K562 (cell line): ENCODE data around the gene CST6.

Experiments used
- CCAR2 ChIP-seq: fragments of 200-400 bp; formaldehyde crosslinking; IDR thresholded peaks from 2 replicates; pipeline ENCODE4 v1.6.1; 2017; ENCODE audit warnings: mild to moderate bottlenecking, low read depth, low read length
- GABPB2 ChIP-seq: fragments of 250-450 bp; sonication (Bioruptor Pico); conservative IDR thresholded peaks from 2 replicates; pipeline ENCODE4 v1.5.1; 2021; ENCODE audit warnings: mild to moderate bottlenecking
- MAZ ChIP-seq, 2 experiments: fragments of 450-650 bp in 1 of 2; sonication (generic) in 1 of 2; formaldehyde crosslinking; IDR thresholded peaks in 1 of 2; conservative IDR thresholded peaks in 1 of 2; 2 replicates each; pipeline versions ENCODE4 v1.4.0 to v1.5.0; 2020; ENCODE audit warnings: mild to moderate bottlenecking in 1 of 2, missing genetic modification reagents in 1 of 2
- RFX5 ChIP-seq: IDR thresholded peaks from 2 replicates; pipeline ENCODE4 v1.6.1; 2011; ENCODE audit warnings: low read depth, mild to moderate bottlenecking, improper control_type of control experiment, low read length
- SMARCA5 ChIP-seq: fragments of 450-650 bp; IDR thresholded peaks from 2 replicates; pipeline ENCODE4 v1.6.1; 2016
- TAF1 ChIP-seq: IDR thresholded peaks from 2 replicates; pipeline ENCODE4 v1.6.1; 2011; ENCODE audit warnings: mild to moderate bottlenecking, low read length, moderate library complexity; ENCODE audit not compliant: insufficient read depth, control insufficient read depth, severe bottlenecking; ENCODE audit errors: extremely low read depth
- ZNF274 ChIP-seq: IDR thresholded peaks from 2 replicates; pipeline ENCODE4 v1.6.1; 2011; ENCODE audit warnings: low read depth, mild to moderate bottlenecking, low read length, moderate library complexity, borderline replicate concordance
- ZZZ3 ChIP-seq: fragments of 450-650 bp; IDR thresholded peaks from 2 replicates; pipeline ENCODE4 v1.6.1; 2016; ENCODE audit warnings: antibody characterized with exemption, mild to moderate bottlenecking, moderate library complexity
- TF ChIP-seq, protein P1 (sequence below): fragments of 250-450 bp; sonication (Bioruptor Pico); IDR thresholded peaks from 2 replicates; pipeline ENCODE4 v1.5.0; 2020; ENCODE audit warnings: mild to moderate bottlenecking, borderline replicate concordance
- TF ChIP-seq, protein P2 (sequence below): sonication (generic); formaldehyde crosslinking; IDR thresholded peaks from 2 replicates; pipeline ENCODE4 v1.9.0; 2022; ENCODE audit warnings: mild to moderate bottlenecking, missing genetic modification reagents

DNA sequence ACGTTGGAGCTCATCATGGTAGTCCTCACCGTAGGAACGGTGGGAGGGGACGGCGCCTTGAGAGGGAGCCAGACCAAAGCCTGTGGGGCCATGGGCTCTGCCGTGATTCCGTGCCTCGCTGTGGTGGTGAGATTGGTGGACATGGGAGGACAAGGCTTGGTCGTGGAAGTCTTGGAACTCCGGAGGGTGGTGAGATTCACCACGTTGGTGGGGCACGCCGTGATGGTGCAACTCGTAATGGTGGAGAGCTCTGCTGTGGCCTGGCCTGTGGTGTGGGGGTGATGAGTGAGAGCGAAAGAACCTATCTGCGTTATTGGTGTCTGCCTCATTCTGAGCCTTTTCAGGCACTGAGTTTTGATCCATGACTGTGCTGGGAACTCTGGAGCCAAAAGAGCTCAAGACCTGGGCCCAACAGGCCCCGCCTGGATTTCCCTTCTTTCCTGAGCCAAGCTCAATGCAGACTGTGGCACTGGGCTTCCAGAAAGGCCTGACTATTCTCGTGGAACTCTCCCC lies 14.3 kb downstream of the CST6 start, which contains the start of gene CATSPER1:
- TF ChIP-seq TAF1 (no peak), CCAR2 (no peak), GABPB2 (CRISPR knock-in tag) (no peak), MAZ (CRISPR knock-in tag; conservative IDR thresholded peaks at IDR 0.05 in 1 of 2, IDR thresholded peaks at IDR 0.05 in 1 of 2) (no peak), SMARCA5 (no peak), ZNF274 (no peak), ZZZ3 (no peak), RFX5 (no peak)
- TF ChIP-seq, protein P1, sequence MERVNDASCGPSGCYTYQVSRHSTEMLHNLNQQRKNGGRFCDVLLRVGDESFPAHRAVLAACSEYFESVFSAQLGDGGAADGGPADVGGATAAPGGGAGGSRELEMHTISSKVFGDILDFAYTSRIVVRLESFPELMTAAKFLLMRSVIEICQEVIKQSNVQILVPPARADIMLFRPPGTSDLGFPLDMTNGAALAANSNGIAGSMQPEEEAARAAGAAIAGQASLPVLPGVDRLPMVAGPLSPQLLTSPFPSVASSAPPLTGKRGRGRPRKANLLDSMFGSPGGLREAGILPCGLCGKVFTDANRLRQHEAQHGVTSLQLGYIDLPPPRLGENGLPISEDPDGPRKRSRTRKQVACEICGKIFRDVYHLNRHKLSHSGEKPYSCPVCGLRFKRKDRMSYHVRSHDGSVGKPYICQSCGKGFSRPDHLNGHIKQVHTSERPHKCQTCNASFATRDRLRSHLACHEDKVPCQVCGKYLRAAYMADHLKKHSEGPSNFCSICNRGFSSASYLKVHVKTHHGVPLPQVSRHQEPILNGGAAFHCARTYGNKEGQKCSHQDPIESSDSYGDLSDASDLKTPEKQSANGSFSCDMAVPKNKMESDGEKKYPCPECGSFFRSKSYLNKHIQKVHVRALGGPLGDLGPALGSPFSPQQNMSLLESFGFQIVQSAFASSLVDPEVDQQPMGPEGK (CRISPR knock-in tag), result no peak
- TF ChIP-seq, protein P2, sequence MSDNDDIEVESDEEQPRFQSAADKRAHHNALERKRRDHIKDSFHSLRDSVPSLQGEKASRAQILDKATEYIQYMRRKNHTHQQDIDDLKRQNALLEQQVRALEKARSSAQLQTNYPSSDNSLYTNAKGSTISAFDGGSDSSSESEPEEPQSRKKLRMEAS (CRISPR knock-in tag), result no peak
